ENCODE measurements around the gene ZNF487. TPM values are rescaled to one million over a fixed set of nuclear protein-coding genes. Genes with fewer than 3 reads are reported as not detected.

The ZNF487 gene
- total RNA-seq = 5.6 and 6.8 TPM in 2 replicates

GRCh38 chr10:43436291-43437140 is at the start of gene ZNF487:
TSS of gene ZNF487 (plus strand) at chr10:43437111. CDS start at chr10:43475814, 38,703 bp downstream.

GRCh38 chr10:43408710-43409384 is 28.1 kb upstream of the ZNF487 start, which contains the start of gene HNRNPF:
TSS of gene HNRNPF (minus strand) at chr10:43409186. CDS start at chr10:43387884, 21,302 bp downstream.

Small RNA genes within 50 kb of the gene (small RNA-seq; reads per million reads assigned to genes)
- gene RNU7-193P (not detected), gene SNORD3J (not detected)

Other genes with a start within 250 kb of the ZNF487 start
- gene RASGEF1A, start 170.0 kb upstream of the ZNF487 start, total RNA-seq = 0.49 TPM in 2 replicates
- gene FXYD4, start 65.5 kb upstream of the ZNF487 start, total RNA-seq = not detected in 2 replicates
- gene HNRNPF, start 27.9 kb upstream of the ZNF487 start, total RNA-seq = 187 and 200 TPM in 2 replicates
- 7.8 and 8.9 TPM in 2 replicates for gene ZNF239, start 137.5 kb downstream of the ZNF487 start, total RNA-seq
- 1.9 and 2.6 TPM in 2 replicates for gene ZNF485, start 169.3 kb downstream of the ZNF487 start, total RNA-seq
- 33.3 and 33.9 TPM in 2 replicates for gene ZNF32, start 211.8 kb downstream of the ZNF487 start, total RNA-seq